NT2/D1 (cell line): ENCODE measurements around the gene CCDC3.

ENCODE experiments used
- DNase-seq: peaks from one replicate; pipeline ENCODE4 v3.0.0-alpha.2; 2011; ENCODE audit warnings: low read depth, low spot score
- H3K27me3 ChIP-seq: 2 replicates; pipeline ENCODE4 v1.6.0; 2011; ENCODE audit warnings: mild to moderate bottlenecking; ENCODE audit not compliant: insufficient read length, insufficient read depth
- H3K36me3 ChIP-seq: 2 replicates; pipeline ENCODE4 v1.6.1; 2011; ENCODE audit warnings: mild to moderate bottlenecking, low read length, mixed read lengths; ENCODE audit not compliant: insufficient read depth, insufficient read length
- H3K4me1 ChIP-seq: 2 replicates; pipeline ENCODE4 v1.5.1; 2011; ENCODE audit not compliant: insufficient read depth, insufficient read length
- H3K4me3 ChIP-seq: 2 replicates; pipeline ENCODE4 v1.5.1; 2011; ENCODE audit warnings: low read depth; ENCODE audit not compliant: insufficient read length
- H3K9ac ChIP-seq: 2 replicates; pipeline ENCODE4 v1.6.0; 2011; ENCODE audit warnings: low read depth; ENCODE audit not compliant: insufficient read length
- H3K9me3 ChIP-seq: 2 replicates; pipeline ENCODE4 v1.5.1; 2011; ENCODE audit warnings: mild to moderate bottlenecking, low read length; ENCODE audit not compliant: insufficient read depth
- SUZ12 ChIP-seq: IDR thresholded peaks from 2 replicates; pipeline ENCODE4 v1.6.1; 2011; ENCODE audit not compliant: insufficient read length, insufficient read depth; ENCODE audit errors: extremely low read depth
- YY1 ChIP-seq: IDR thresholded peaks from 2 replicates; pipeline ENCODE4 v1.6.1; 2011; ENCODE audit not compliant: insufficient read length, insufficient read depth
- ZNF274 ChIP-seq: IDR thresholded peaks from 2 replicates; pipeline ENCODE4 v1.6.1; 2011; ENCODE audit warnings: mild to moderate bottlenecking, low read depth, low read length

CCDC3 gene

DNA sequence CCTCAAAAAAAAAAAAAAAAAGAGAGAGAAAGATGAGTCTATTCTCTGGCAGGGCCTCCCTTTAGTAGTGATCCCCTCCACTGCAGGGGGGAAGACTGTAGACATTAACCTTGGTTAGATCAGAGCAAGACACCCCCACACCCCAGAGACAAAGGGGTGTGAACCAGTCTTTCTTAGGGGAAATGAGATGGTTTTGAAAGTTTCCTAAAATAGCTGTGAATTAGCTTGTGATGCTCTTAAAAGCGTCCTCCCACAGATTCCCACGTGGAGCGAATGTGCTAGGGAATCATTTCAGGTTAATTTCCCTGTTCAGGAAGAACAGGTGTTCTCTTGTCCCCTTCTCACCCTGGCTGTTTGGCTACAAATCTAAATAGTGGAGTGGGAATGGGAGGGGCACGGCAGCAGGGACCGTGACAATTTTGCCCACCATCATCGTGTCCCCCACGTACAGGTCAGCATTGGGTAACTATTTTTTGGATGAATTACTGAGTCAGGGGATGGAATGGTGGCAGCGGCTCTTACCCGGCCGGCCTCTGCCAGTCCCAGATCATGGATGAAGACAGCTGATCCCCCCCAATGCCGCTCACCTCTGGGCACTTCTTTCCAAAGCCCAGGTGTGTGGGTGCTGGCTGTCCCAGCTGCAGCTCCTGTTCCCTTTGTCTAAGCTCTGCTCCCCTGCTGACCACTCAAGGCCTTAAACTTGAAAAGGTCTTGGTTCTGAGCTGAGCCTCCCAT is 152.9 kb downstream of the CCDC3 start:
- Histone ChIP-seq H3K9ac (no peak overlapping the region), H3K9me3 (no peaks in the 10 kb centered on the region), H3K27me3 (no peaks in the 10 kb centered on the region), H3K36me3 (no peaks in the 10 kb centered on the region), H3K4me1 (peaks cover 3% of the 10 kb centered on the region), H3K4me3 (no peak overlapping the region)
- no peak for DNase-seq
- TF ChIP-seq ZNF274 (no peak), SUZ12 (no peak)

DNA sequence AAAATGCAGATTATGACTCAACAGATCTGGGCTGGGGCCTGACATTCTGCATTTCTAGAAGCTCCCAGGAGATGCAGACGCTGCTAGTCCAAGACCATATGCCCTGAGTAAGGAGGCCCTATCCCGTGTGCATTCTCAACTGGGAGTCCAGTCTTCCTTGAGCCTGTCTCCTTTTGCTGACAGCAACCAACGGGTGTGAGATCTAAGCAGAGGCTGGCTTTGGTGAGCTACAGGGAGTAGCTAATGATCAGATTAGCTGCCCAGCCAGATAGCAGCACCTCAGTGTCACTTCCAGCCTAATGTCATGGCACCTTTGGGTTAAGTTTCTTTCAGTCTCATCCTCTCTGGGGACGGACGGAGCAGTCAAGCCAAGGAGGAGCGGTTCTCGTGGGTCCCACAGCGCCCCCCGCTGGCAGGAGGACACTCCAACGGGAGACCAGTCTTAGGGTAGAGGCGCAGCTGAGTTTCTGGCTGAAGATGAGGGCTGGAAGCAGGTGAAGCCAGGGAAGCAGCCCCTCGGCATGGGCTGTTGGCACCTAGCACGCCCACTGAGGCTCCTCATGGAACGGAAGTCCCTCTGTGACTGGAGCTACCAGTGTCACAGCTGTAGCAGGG is 154.0 kb downstream of the CCDC3 start:
- TF ChIP-seq YY1 (no peak), SUZ12 (no peak), ZNF274 (no peak)
- Histone ChIP-seq H3K9me3 (no peaks in the 10 kb centered on the region), H3K27me3 (no peaks in the 10 kb centered on the region), H3K36me3 (no peaks in the 10 kb centered on the region), H3K4me1 (peaks cover 3% of the 10 kb centered on the region), H3K4me3 (no peak overlapping the region), H3K9ac (no peak overlapping the region)
- peak; percentile 20 for DNase-seq

DNA sequence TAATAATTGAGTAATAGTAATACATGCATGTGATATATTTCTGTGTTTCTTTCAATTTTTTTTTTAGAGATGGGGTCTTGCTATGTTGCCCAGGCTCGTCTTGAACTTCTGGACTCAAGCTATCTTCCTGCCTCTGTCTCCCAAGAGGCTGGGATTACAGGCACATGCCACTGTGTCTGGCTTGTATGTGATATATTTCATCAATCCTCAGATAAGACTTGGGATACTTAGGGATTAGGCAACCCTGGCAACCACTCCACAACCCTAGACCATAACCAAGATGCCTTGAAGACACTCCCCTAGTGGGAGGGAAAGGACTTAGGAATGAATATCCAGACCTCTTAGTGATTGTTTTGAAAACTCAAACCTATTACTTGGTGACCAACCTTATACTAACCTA is 154.8 kb downstream of the CCDC3 start:
- H3K27me3 ChIP-seq: no peaks in the 10 kb centered on the region
- no peak for DNase-seq
- H3K4me1 ChIP-seq: peaks cover 3% of the 10 kb centered on the region
- H3K9ac ChIP-seq: no peak overlapping the region
- H3K36me3 ChIP-seq: no peaks in the 10 kb centered on the region
- no peak overlapping the region for H3K4me3 ChIP-seq
- TF ChIP-seq SUZ12 (no peak), YY1 (no peak), ZNF274 (no peak)
- no peaks in the 10 kb centered on the region for H3K9me3 ChIP-seq
